Astrocyte (in vitro differentiated cells and primary cell): ENCODE results near the gene ZNF778. TPM values are rescaled to one million over a fixed set of nuclear protein-coding genes. Genes with fewer than 3 reads are reported as not detected.

Experiments
- DNase-seq: peaks from one replicate; pipeline ENCODE4 v3.0.0-alpha.2; 2010; ENCODE audit warnings: low read depth
- FAIRE-seq: peaks from 2 replicates; lab custom pipeline; 2011; peaks lifted over from hg19 to GRCh38; lab: Jason Lieb, UNC
- H2AFZ ChIP-seq: 2 replicates; pipeline ENCODE4 v1.6.0; 2012; ENCODE audit warnings: low read depth, low read length, inconsistent platforms
- H3K27ac ChIP-seq: 2 replicates; pipeline ENCODE4 v1.5.1; 2011; ENCODE audit warnings: low read depth, low read length, inconsistent platforms
- H3K27me3 ChIP-seq: 2 replicates; pipeline ENCODE4 v1.6.0; 2011; ENCODE audit warnings: low read length, inconsistent platforms; ENCODE audit not compliant: insufficient read depth
- H3K36me3 ChIP-seq: 2 replicates; pipeline ENCODE4 v1.5.1; 2011; ENCODE audit warnings: low read length, inconsistent platforms; ENCODE audit not compliant: insufficient read depth
- H3K4me1 ChIP-seq: 2 replicates; pipeline ENCODE4 v1.5.1; 2011; ENCODE audit warnings: low read length, inconsistent platforms; ENCODE audit not compliant: insufficient read depth
- H3K4me2 ChIP-seq: 2 replicates; pipeline ENCODE4 v1.6.0; 2012; ENCODE audit warnings: low read length, inconsistent platforms
- H3K4me3 ChIP-seq: 2 replicates; pipeline ENCODE4 v1.5.1; 2011; ENCODE audit warnings: low read depth, mild to moderate bottlenecking, low read length, inconsistent platforms; ENCODE audit not compliant: insufficient read depth
- H3K79me2 ChIP-seq: 2 replicates; pipeline ENCODE4 v1.6.0; 2012; ENCODE audit warnings: mild to moderate bottlenecking, low read length, inconsistent platforms; ENCODE audit not compliant: insufficient read depth
- H3K9ac ChIP-seq: 2 replicates; pipeline ENCODE4 v1.6.0; 2012; ENCODE audit warnings: mild to moderate bottlenecking, low read length, inconsistent platforms
- H3K9me3 ChIP-seq: 2 replicates; pipeline ENCODE4 v1.5.1; 2012; ENCODE audit warnings: low read depth, mild to moderate bottlenecking, low read length, inconsistent platforms; ENCODE audit not compliant: insufficient read depth
- H4K20me1 ChIP-seq: 2 replicates; pipeline ENCODE4 v1.6.0; 2012; ENCODE audit warnings: low read length, inconsistent platforms; ENCODE audit not compliant: insufficient read depth
- H3K27ac Mint-ChIP-seq: one replicate; pipeline ENCODE4 v1.8.0; 2021; ENCODE audit warnings: mild to moderate bottlenecking, mixed read lengths; ENCODE audit not compliant: unreplicated experiment
- H3K27me3 Mint-ChIP-seq: one replicate; pipeline ENCODE4 v1.8.0; 2021; ENCODE audit warnings: low read depth, mixed read lengths; ENCODE audit not compliant: unreplicated experiment
- H3K36me3 Mint-ChIP-seq: one replicate; pipeline ENCODE4 v1.8.0; 2021; ENCODE audit warnings: low read depth, mixed read lengths; ENCODE audit not compliant: unreplicated experiment
- H3K4me1 Mint-ChIP-seq: one replicate; pipeline ENCODE4 v1.8.0; 2021; ENCODE audit warnings: low read depth, mixed read lengths; ENCODE audit not compliant: unreplicated experiment
- H3K4me3 Mint-ChIP-seq: one replicate; pipeline ENCODE4 v1.8.0; 2021; ENCODE audit warnings: mild to moderate bottlenecking, moderate library complexity, mixed read lengths; ENCODE audit not compliant: unreplicated experiment
- H3K9me3 Mint-ChIP-seq: one replicate; pipeline ENCODE4 v1.8.0; 2021; ENCODE audit warnings: mild to moderate bottlenecking, mixed read lengths; ENCODE audit not compliant: unreplicated experiment
- CTCF ChIP-seq: IDR thresholded peaks from 2 replicates; pipeline ENCODE4 v1.5.1; 2011; ENCODE audit warnings: low read depth, mild to moderate bottlenecking, inconsistent platforms, low read length, moderate library complexity; ENCODE audit not compliant: insufficient read depth
- EZH2 ChIP-seq: IDR thresholded peaks from 2 replicates; pipeline ENCODE4 v1.6.1; 2012; ENCODE audit warnings: mild to moderate bottlenecking, low read length, inconsistent platforms; ENCODE audit not compliant: insufficient read depth
- total RNA-seq: library from RNA; stranded (reverse); gene quantifications from 2 replicates; pipeline ENCODE4 v1.2.1, GENCODE V29; 2021

Gene ZNF778
- total RNA-seq, 1 donor from 2014 or later: 15.5 TPM

GRCh38 chr16:89194340-89195311, 22.9 kb upstream of the ZNF778 start:
- Histone ChIP-seq H2AFZ (no peak overlapping the region), H3K4me1 (no peaks in the 10 kb centered on the region), H3K36me3 (no peaks in the 10 kb centered on the region), H3K27me3 (peaks cover 2% of the 10 kb centered on the region), H3K9me3 (no peaks in the 10 kb centered on the region), H4K20me1 (peaks cover 5% of the 10 kb centered on the region), H3K27ac (no peak overlapping the region), H3K79me2 (no peaks in the 10 kb centered on the region), H3K4me2 (no peak overlapping the region), H3K4me3 (no peak overlapping the region), H3K9ac (no peak overlapping the region)
- DNase-seq (no peak), FAIRE-seq (no peak)
- H3K4me3 Mint-ChIP-seq: no peak overlapping the region
- H3K27me3 Mint-ChIP-seq: peaks cover 12% of the 10 kb centered on the region
- no peaks in the 10 kb centered on the region for H3K9me3 Mint-ChIP-seq
- H3K27ac Mint-ChIP-seq: no peak overlapping the region
- TF ChIP-seq EZH2 (no peak), CTCF (no peak)
- H3K36me3 Mint-ChIP-seq: no peaks in the 10 kb centered on the region
- no peaks in the 10 kb centered on the region for H3K4me1 Mint-ChIP-seq

- H3K27ac Mint-ChIP-seq: no peak overlapping the region
- no peaks in the 10 kb centered on the region for H3K36me3 Mint-ChIP-seq
- no peak for DNase-seq
- peaks cover 5% of the 10 kb centered on the region for H4K20me1 ChIP-seq
- H3K4me1 Mint-ChIP-seq: no peaks in the 10 kb centered on the region
- H3K27me3 Mint-ChIP-seq: peaks cover 20% of the 10 kb centered on the region
- no peak overlapping the region for H3K4me3 ChIP-seq
- no peaks in the 10 kb centered on the region for H3K4me1 ChIP-seq
- no peak overlapping the region for H3K4me3 Mint-ChIP-seq
- H3K4me2 ChIP-seq: no peak overlapping the region
- no peak overlapping the region for H3K9ac ChIP-seq
- no peaks in the 10 kb centered on the region for H3K36me3 ChIP-seq
- peaks cover 8% of the 10 kb centered on the region for H3K27me3 ChIP-seq
- no peaks in the 10 kb centered on the region for H3K9me3 Mint-ChIP-seq
- no peak overlapping the region for H3K27ac ChIP-seq
- H2AFZ ChIP-seq: no peak overlapping the region
- no peak for FAIRE-seq
- no peaks in the 10 kb centered on the region for H3K79me2 ChIP-seq
- no peaks in the 10 kb centered on the region for H3K9me3 ChIP-seq
- TF ChIP-seq CTCF (no peak), EZH2 (no peak)
Measured at GRCh38 chr16:89195521-89196171, 21.9 kb upstream of the ZNF778 start.
